Vagina (tissue), 2 donors: ENCODE results near the gene USP40. TPM values are rescaled to one million over a fixed set of nuclear protein-coding genes. Genes with fewer than 3 reads are reported as not detected.
A peak's percentile ranks its signal among the peaks of the same experiment; 100 is the strongest.

ENCODE experiments used
- DNase-seq, 2 donors: peaks; one replicate each; pipeline ENCODE4 v3.0.0-alpha.2; 2017; ENCODE audit errors: extremely low spot score in 2 of 2
- H3K27ac ChIP-seq: fragments of 200-600 bp; sonication (generic); one replicate; pipeline ENCODE4 v1.5.1; 2019
- H3K27me3 ChIP-seq: fragments of 200-600 bp; sonication (generic); one replicate; pipeline ENCODE4 v1.5.1; 2019
- H3K36me3 ChIP-seq, 2 donors: fragments of 200-600 bp; sonication (generic); one replicate each; pipeline ENCODE4 v1.5.1; 2017 to 2019
- H3K4me1 ChIP-seq: fragments of 200-600 bp; sonication (generic); one replicate; pipeline ENCODE4 v1.5.1; 2019
- H3K4me3 ChIP-seq, 2 donors: fragments of 200-600 bp; sonication (generic); 1 replicate in 1 of 2; 2 replicates in 1 of 2; pipeline ENCODE4 v1.5.1; 2016 to 2019
- H3K9me3 ChIP-seq: fragments of 200-600 bp; sonication (generic); one replicate; pipeline ENCODE4 v1.5.1; 2019
- CTCF ChIP-seq, 3 experiments: fragments of 450-650 bp in 2 of 3; fragments of 200-600 bp in 1 of 3; sonication (generic) in 1 of 3; IDR thresholded peaks; one replicate each; pipeline ENCODE4 v1.5.1; 2017 to 2019; ENCODE audit warnings: antibody characterized with exemption in 3 of 3, mild to moderate bottlenecking in 2 of 3, moderate library complexity in 2 of 3
- POLR2A ChIP-seq, 2 donors: fragments of 450-650 bp; IDR thresholded peaks; one replicate each; pipeline ENCODE4 v1.6.1; 2017; ENCODE audit warnings: antibody characterized with exemption in 2 of 2, mild to moderate bottlenecking in 2 of 2, moderate library complexity in 2 of 2
- POLR2AphosphoS5 ChIP-seq, 2 donors: sonication (generic); formaldehyde crosslinking; IDR thresholded peaks; one replicate each; pipeline ENCODE4 v1.9.0; 2017; ENCODE audit warnings: antibody characterized with exemption in 2 of 2, mild to moderate bottlenecking in 2 of 2, low read depth in 1 of 2; ENCODE audit not compliant: insufficient read depth in 1 of 2
- intact Hi-C: fragments of 100-400 bp; cut with DNase I; formaldehyde crosslinking; loops from one replicate; pipeline ENCODE4 v1.15.1; 2023
- total RNA-seq: library from RNA; depleted of rRNA; stranded (reverse); fragments of >200 nt; gene quantifications from one replicate; pipeline ENCODE4 v1.2.3, GENCODE V29; 2016

The USP40 gene
- total RNA-seq, result 50.1 TPM

GRCh38 chr2:233566141-233566956 is at the start of gene USP40:
USP40 (minus strand) TSS chr2:233566782; CDS start chr2:233565554, 1,228 bp downstream.
- Histone ChIP-seq H3K36me3 (no peaks in the 10 kb centered on the region), H3K4me1 (peaks cover 23% of the 10 kb centered on the region), H3K4me3 (peak within 1 kb of the TSS; percentile 60 to 73), H3K27ac (peak within 1 kb of the TSS; percentile 92), H3K27me3 (no peaks in the 10 kb centered on the region), H3K9me3 (no peaks in the 10 kb centered on the region)
- intact Hi-C loops, result no loop called here
- TF ChIP-seq POLR2AphosphoS5 (IDR thresholded peaks at IDR 0.05; ENCODE audit: insufficient read depth in 1 of 2, low read depth in 1 of 2) (peak; percentile 88 to 92), CTCF (IDR thresholded peaks at IDR 0.05) (no peak), POLR2A (IDR thresholded peaks at IDR 0.05) (peak in 1 of 2 donors; percentile 64)
- no peak for DNase-seq

GRCh38 chr2:233611284-233611683 is 44.7 kb upstream of the USP40 start:
- no peak for DNase-seq
- Histone ChIP-seq H3K27ac (no peak overlapping the region), H3K4me1 (no peaks in the 10 kb centered on the region), H3K36me3 (no peaks in the 10 kb centered on the region), H3K9me3 (no peaks in the 10 kb centered on the region), H3K27me3 (no peaks in the 10 kb centered on the region), H3K4me3 (no peak overlapping the region)
- intact Hi-C loops, result no loop called here
- TF ChIP-seq CTCF (IDR thresholded peaks at IDR 0.05), result no peak
- no peak for TF ChIP-seq POLR2AphosphoS5 (IDR thresholded peaks at IDR 0.05; ENCODE audit: insufficient read depth in 1 of 2, low read depth in 1 of 2)
- TF ChIP-seq POLR2A (IDR thresholded peaks at IDR 0.05), result no peak

GRCh38 chr2:233605680-233606079 is 39.1 kb upstream of the USP40 start:
- Histone ChIP-seq H3K9me3 (no peaks in the 10 kb centered on the region), H3K27me3 (no peaks in the 10 kb centered on the region), H3K27ac (no peak overlapping the region), H3K4me3 (no peak overlapping the region), H3K4me1 (no peaks in the 10 kb centered on the region), H3K36me3 (no peaks in the 10 kb centered on the region)
- no peak for DNase-seq
- TF ChIP-seq CTCF (IDR thresholded peaks at IDR 0.05) (no peak), POLR2A (IDR thresholded peaks at IDR 0.05) (no peak), POLR2AphosphoS5 (IDR thresholded peaks at IDR 0.05; ENCODE audit: insufficient read depth in 1 of 2, low read depth in 1 of 2) (no peak)
- intact Hi-C loops, result no loop called here

- no peaks in the 10 kb centered on the region for H3K27me3 ChIP-seq
- DNase-seq, result no peak
- no peaks in the 10 kb centered on the region for H3K36me3 ChIP-seq
- no peak overlapping the region for H3K27ac ChIP-seq
- no peak overlapping the region for H3K4me3 ChIP-seq
- no peaks in the 10 kb centered on the region for H3K4me1 ChIP-seq
- TF ChIP-seq CTCF (IDR thresholded peaks at IDR 0.05), result no peak
- TF ChIP-seq POLR2A (IDR thresholded peaks at IDR 0.05), result no peak
- TF ChIP-seq POLR2AphosphoS5 (IDR thresholded peaks at IDR 0.05; ENCODE audit: insufficient read depth in 1 of 2, low read depth in 1 of 2), result no peak
- intact Hi-C loops, result no loop called here
- no peaks in the 10 kb centered on the region for H3K9me3 ChIP-seq
Measured at GRCh38 chr2:233604826-233605225, 38.2 kb upstream of the USP40 start.

GRCh38 chr2:233603520-233603919 is 36.9 kb upstream of the USP40 start:
- intact Hi-C loops, result no loop called here
- Histone ChIP-seq H3K27ac (no peak overlapping the region), H3K27me3 (no peaks in the 10 kb centered on the region), H3K9me3 (no peaks in the 10 kb centered on the region), H3K4me1 (no peaks in the 10 kb centered on the region), H3K36me3 (no peaks in the 10 kb centered on the region), H3K4me3 (no peak overlapping the region)
- no peak for DNase-seq
- TF ChIP-seq POLR2AphosphoS5 (IDR thresholded peaks at IDR 0.05; ENCODE audit: insufficient read depth in 1 of 2, low read depth in 1 of 2), result no peak
